Gastroesophageal sphincter (tissue), 3 donors: ENCODE results near the gene ABLIM2.

Experiments used
- EP300 ChIP-seq: sonication (generic); formaldehyde crosslinking; IDR thresholded peaks from one replicate; pipeline ENCODE4 v1.6.1; 2017; ENCODE audit warnings: antibody characterized with exemption, mild to moderate bottlenecking
- POLR2A ChIP-seq, 2 donors: fragments of 450-650 bp; IDR thresholded peaks; one replicate each; pipeline ENCODE4 v1.6.1; 2017; ENCODE audit warnings: antibody characterized with exemption in 2 of 2, mild to moderate bottlenecking in 2 of 2, moderate library complexity in 1 of 2
- POLR2AphosphoS5 ChIP-seq: sonication (generic); formaldehyde crosslinking; IDR thresholded peaks from one replicate; pipeline ENCODE4 v1.6.1; 2017; ENCODE audit warnings: antibody characterized with exemption
- TF ChIP-seq, protein P1 (sequence below), 4 experiments: fragments of 200-600 bp in 2 of 4; fragments of 450-650 bp in 2 of 4; sonication (generic) in 1 of 4; IDR thresholded peaks; one replicate each; pipeline ENCODE4 v1.5.1; 2017 to 2019; ENCODE audit warnings: antibody characterized with exemption in 4 of 4, mild to moderate bottlenecking in 2 of 4, moderate library complexity in 2 of 4

DNA sequence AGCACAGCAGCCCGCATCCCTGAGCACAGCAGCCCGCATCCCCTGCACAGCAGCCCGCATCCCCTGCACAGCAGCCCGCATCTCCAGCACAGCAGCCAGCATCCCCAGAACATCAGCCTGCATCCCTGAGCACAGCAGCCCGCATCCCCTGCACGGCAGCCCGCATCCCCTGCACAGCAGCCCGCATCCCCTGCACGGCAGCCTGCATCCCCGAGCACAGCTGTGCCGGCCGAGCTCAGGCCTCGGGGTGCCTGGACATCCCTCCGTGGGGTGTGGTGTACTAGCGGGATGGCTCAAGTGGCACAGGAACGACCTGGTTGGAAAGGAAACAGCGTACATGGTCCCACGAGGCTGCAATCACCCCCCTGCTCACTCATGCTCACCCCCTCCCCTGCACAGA is 26.8 kb downstream of the ABLIM2 start:
- TF ChIP-seq, protein P1, sequence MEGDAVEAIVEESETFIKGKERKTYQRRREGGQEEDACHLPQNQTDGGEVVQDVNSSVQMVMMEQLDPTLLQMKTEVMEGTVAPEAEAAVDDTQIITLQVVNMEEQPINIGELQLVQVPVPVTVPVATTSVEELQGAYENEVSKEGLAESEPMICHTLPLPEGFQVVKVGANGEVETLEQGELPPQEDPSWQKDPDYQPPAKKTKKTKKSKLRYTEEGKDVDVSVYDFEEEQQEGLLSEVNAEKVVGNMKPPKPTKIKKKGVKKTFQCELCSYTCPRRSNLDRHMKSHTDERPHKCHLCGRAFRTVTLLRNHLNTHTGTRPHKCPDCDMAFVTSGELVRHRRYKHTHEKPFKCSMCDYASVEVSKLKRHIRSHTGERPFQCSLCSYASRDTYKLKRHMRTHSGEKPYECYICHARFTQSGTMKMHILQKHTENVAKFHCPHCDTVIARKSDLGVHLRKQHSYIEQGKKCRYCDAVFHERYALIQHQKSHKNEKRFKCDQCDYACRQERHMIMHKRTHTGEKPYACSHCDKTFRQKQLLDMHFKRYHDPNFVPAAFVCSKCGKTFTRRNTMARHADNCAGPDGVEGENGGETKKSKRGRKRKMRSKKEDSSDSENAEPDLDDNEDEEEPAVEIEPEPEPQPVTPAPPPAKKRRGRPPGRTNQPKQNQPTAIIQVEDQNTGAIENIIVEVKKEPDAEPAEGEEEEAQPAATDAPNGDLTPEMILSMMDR (IDR thresholded peaks at IDR 0.05), result no peak
- no peak for TF ChIP-seq POLR2A (IDR thresholded peaks at IDR 0.05)
- TF ChIP-seq POLR2AphosphoS5, result no peak
- no peak for TF ChIP-seq EP300
